ENCODE measurements around the gene LAMA5.

DNA sequence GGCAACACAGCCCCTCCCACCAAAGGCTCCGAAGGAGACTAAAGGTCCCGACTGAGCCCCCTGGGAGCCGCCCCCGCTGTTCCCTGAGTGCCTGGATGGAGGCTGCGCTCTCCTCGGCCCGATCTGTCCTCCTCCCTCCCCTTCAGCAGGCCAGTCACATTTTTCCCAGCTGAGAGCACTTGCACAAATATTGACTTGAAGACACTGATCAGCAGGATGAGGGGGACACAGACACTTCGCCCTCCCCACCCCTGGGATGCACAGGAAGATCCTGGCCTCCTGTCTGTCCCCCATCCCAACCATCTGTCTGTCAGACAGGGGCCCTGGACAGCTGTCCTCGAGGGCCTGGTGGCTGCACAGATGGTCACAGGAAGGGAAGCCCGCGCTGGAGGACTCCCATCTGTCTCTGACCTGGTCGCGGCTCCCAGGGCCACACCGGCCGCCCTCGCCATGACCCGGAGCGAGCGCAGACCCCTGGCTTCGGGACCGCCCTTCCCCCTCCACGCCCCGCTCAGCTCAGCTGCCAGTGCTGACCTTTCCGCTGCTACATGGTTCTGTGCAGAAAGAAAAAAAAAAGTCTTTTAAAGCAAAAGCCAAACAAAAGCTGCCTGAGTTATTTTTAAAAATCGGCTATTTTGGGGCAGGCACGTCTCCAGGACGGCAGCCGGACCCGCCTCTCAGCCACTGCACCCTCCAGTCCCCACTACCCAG lies 11.1 kb downstream of the LAMA5 start:
- TF ChIP-seq, protein P1, sequence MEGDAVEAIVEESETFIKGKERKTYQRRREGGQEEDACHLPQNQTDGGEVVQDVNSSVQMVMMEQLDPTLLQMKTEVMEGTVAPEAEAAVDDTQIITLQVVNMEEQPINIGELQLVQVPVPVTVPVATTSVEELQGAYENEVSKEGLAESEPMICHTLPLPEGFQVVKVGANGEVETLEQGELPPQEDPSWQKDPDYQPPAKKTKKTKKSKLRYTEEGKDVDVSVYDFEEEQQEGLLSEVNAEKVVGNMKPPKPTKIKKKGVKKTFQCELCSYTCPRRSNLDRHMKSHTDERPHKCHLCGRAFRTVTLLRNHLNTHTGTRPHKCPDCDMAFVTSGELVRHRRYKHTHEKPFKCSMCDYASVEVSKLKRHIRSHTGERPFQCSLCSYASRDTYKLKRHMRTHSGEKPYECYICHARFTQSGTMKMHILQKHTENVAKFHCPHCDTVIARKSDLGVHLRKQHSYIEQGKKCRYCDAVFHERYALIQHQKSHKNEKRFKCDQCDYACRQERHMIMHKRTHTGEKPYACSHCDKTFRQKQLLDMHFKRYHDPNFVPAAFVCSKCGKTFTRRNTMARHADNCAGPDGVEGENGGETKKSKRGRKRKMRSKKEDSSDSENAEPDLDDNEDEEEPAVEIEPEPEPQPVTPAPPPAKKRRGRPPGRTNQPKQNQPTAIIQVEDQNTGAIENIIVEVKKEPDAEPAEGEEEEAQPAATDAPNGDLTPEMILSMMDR (conservative IDR thresholded peaks at IDR 0.05; ENCODE audit: low read length), result no peak
- no peak for TF ChIP-seq EZH2phosphoT487 (IDR thresholded peaks at IDR 0.05; ENCODE audit: borderline replicate concordance, low read depth, low read length)

All from OCI-LY7 (cell line).